Left lung (tissue), 14 donors: ENCODE data around the gene SRPX2. TPM values are rescaled to one million over a fixed set of nuclear protein-coding genes. Genes with fewer than 3 reads are reported as not detected.
A peak's percentile ranks its signal among the peaks of the same experiment; 100 is the strongest.

Experiments
- ATAC-seq: fragments of 200-7000 bp; cut with Tn5 transposase; one replicate; pipeline ENCODE4 v1.9.1; 2020; ENCODE audit warnings: moderate library complexity
- DNase-seq, 4 donors: peaks; one replicate each; pipeline ENCODE4 v3.0.0-alpha.2; 2013 to 2020
- H3K27ac ChIP-seq, 2 donors: fragments of 200-600 bp; sonication (generic) in 1 of 2; one replicate each; pipeline versions ENCODE4 v1.5.0 to v1.8.0; 2020 to 2021
- H3K27me3 ChIP-seq, 2 donors: fragments of 200-600 bp; sonication (generic) in 1 of 2; one replicate each; pipeline versions ENCODE4 v1.5.0 to v1.8.0; 2020 to 2021
- H3K36me3 ChIP-seq, 2 donors: fragments of 200-600 bp; sonication (generic) in 1 of 2; one replicate each; pipeline versions ENCODE4 v1.5.0 to v1.8.0; 2020 to 2021
- H3K4me1 ChIP-seq, 2 donors: fragments of 200-600 bp; one replicate each; pipeline ENCODE4 v1.8.0; 2021
- H3K4me3 ChIP-seq, 2 donors: fragments of 200-600 bp; sonication (generic) in 1 of 2; one replicate each; pipeline versions ENCODE4 v1.5.0 to v1.8.0; 2020 to 2021; ENCODE audit warnings: mild to moderate bottlenecking in 1 of 2
- H3K9me3 ChIP-seq, 2 donors: fragments of 200-600 bp; sonication (generic) in 1 of 2; one replicate each; pipeline versions ENCODE4 v1.5.0 to v1.8.0; 2020 to 2021
- CTCF ChIP-seq, 2 donors: fragments of 200-600 bp; sonication (generic) in 1 of 2; IDR thresholded peaks; one replicate each; pipeline versions ENCODE4 v1.5.0 to v1.8.0; 2021; ENCODE audit warnings: antibody characterized with exemption in 2 of 2
- intact Hi-C, 2 donors: fragments of 100-400 bp; cut with DNase I; formaldehyde crosslinking; loops; one replicate each; pipeline versions ENCODE4 v1.11.2 to v1.14.2; 2022
- long read RNA-seq, 12 donors: library from polyadenylated mRNA in 2 of 12; unstranded in 2 of 12; transcript quantifications; one replicate each; pipeline ENCODE4 v2.0.0 and lab custom pipeline, GENCODE V29; 2019 to 2026
- polyA plus RNA-seq, 6 donors: library from polyadenylated mRNA; unstranded; fragments of 120-200 nt; gene quantifications; one replicate each; pipeline ENCODE4 v1.2.1, GENCODE V29; 2013; ENCODE audit not compliant: insufficient read length in 6 of 6
- total RNA-seq, 2 donors: library from RNA; stranded (reverse); fragmentation: NEBNext Ultra II Directional; extraction: Animal tissue kit (Norgen Biotek cat#: 25700); gene quantifications; one replicate each; pipeline ENCODE4 v1.2.1, GENCODE V29; 2021
- donor health status: DM: no; HTN: yes; CAD: no.
- donor health status: DM: no; HTN: no; CAD: no.

The SRPX2 gene
- total RNA-seq: 10 to 100 TPM; 25.1 to 25.9 TPM
- 10 to 100 TPM; 28.8 to 39.0 (median 34.8) TPM for polyA plus RNA-seq
- long read RNA-seq, donor 1, full-length matches to known transcripts: 6 of 16 reads
- long read RNA-seq, donor 1, partial matches to known transcripts: 10 of 16 reads
- long read RNA-seq, donor 1, other reads (novel, unspliced or antisense): 0 of 16 reads
- long read RNA-seq, donor 2, full-length matches to known transcripts: 8 of 8 reads
- long read RNA-seq, donor 2, partial matches to known transcripts: 0 of 8 reads
- long read RNA-seq, donor 2, other reads (novel, unspliced or antisense): 0 of 8 reads
- long read RNA-seq, donor 3, full-length matches to known transcripts: 4 of 4 reads
- long read RNA-seq, donor 3, partial matches to known transcripts: 0 of 4 reads
- long read RNA-seq, donor 3, other reads (novel, unspliced or antisense): 0 of 4 reads
- long read RNA-seq, donor 4, full-length matches to known transcripts: 8 of 12 reads
- long read RNA-seq, donor 4, partial matches to known transcripts: 2 of 12 reads
- long read RNA-seq, donor 4, other reads (novel, unspliced or antisense): 2 of 12 reads
- long read RNA-seq, donor 5, full-length matches to known transcripts: 6 of 6 reads
- long read RNA-seq, donor 5, partial matches to known transcripts: 0 of 6 reads
- long read RNA-seq, donor 5, other reads (novel, unspliced or antisense): 0 of 6 reads
- long read RNA-seq, donor 6, full-length matches to known transcripts: 8 of 8 reads
- long read RNA-seq, donor 6, partial matches to known transcripts: 0 of 8 reads
- long read RNA-seq, donor 6, other reads (novel, unspliced or antisense): 0 of 8 reads
- long read RNA-seq, donor 7, full-length matches to known transcripts: 3 of 3 reads
- long read RNA-seq, donor 7, partial matches to known transcripts: 0 of 3 reads
- long read RNA-seq, donor 7, other reads (novel, unspliced or antisense): 0 of 3 reads
- long read RNA-seq, donor 8, full-length matches to known transcripts: 6 of 6 reads
- long read RNA-seq, donor 8, partial matches to known transcripts: 0 of 6 reads
- long read RNA-seq, donor 8, other reads (novel, unspliced or antisense): 0 of 6 reads
- long read RNA-seq, donor 9: 0 reads
- long read RNA-seq, donor 10, full-length matches to known transcripts: 8 of 12 reads
- long read RNA-seq, donor 10, partial matches to known transcripts: 4 of 12 reads
- long read RNA-seq, donor 10, other reads (novel, unspliced or antisense): 0 of 12 reads
- long read RNA-seq, donor 11: 0 reads
- long read RNA-seq, donor 12, full-length matches to known transcripts: 9 of 9 reads
- long read RNA-seq, donor 12, partial matches to known transcripts: 0 of 9 reads
- long read RNA-seq, donor 12, other reads (novel, unspliced or antisense): 0 of 9 reads

GRCh38 chrX:100643956-100644860, at the start of gene SRPX2:
Gene SRPX2, plus strand, starts transcription at chrX:100644199. Its CDS starts 2,124 bp downstream, at chrX:100646323.
- no peak for TF ChIP-seq CTCF (IDR thresholded peaks at IDR 0.05)
- H3K27me3 ChIP-seq: no peaks in the 10 kb centered on the region
- peak within 1 kb of the TSS; percentile 7 to 17 for H3K4me3 ChIP-seq
- no peaks in the 10 kb centered on the region for H3K36me3 ChIP-seq
- intact Hi-C loops: no loop called here
- H3K9me3 ChIP-seq: no peaks in the 10 kb centered on the region
- DNase-seq: peak in 1 of 4 donors; percentile 39
- peak within 1 kb of the TSS; percentile 18 to 61 for H3K27ac ChIP-seq
- ATAC-seq: peak; percentile 90
- no peaks in the 10 kb centered on the region for H3K4me1 ChIP-seq

DNA sequence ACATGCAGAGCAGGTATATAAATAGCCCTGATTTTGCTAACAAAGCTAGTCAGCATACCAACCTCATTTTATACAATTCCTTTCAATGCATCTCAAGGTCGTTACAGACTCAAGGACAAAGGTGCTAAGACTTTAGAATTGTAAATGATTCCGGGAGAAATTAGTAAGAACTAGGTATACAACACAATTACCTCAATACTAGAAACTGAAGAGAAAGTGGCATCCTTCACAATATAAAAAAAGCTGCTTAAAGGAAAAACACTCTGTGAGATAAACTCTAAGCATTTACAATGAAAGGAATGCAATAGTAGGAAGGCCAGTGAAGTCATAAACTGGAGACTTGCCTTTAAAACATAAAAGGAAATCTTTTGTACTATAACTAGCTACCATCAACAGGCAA, 47.4 kb upstream of the SRPX2 start:
- Histone ChIP-seq H3K4me1 (no peaks in the 10 kb centered on the region), H3K4me3 (no peak overlapping the region), H3K36me3 (no peaks in the 10 kb centered on the region), H3K9me3 (no peaks in the 10 kb centered on the region), H3K27me3 (peaks cover 0 to 3% of the 10 kb centered on the region in 2 donors), H3K27ac (no peak overlapping the region)
- intact Hi-C loops: no loop called here
- ATAC-seq: no peak
- DNase-seq: no peak
- no peak for TF ChIP-seq CTCF (IDR thresholded peaks at IDR 0.05)

DNA sequence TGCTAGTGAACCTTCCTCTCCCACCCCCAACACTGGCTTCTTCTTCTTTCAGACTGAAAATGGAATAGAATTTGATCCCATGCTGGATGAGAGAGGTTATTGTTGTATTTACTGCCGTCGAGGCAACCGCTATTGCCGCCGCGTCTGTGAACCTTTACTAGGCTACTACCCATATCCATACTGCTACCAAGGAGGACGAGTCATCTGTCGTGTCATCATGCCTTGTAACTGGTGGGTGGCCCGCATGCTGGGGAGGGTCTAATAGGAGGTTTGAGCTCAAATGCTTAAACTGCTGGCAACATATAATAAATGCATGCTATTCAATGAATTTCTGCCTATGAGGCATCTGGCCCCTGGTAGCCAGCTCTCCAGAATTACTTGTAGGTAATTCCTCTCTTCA, 44.5 kb upstream of the SRPX2 start:
- Histone ChIP-seq H3K27ac (no peak overlapping the region), H3K36me3 (no peaks in the 10 kb centered on the region), H3K27me3 (no peaks in the 10 kb centered on the region), H3K9me3 (no peaks in the 10 kb centered on the region), H3K4me1 (no peaks in the 10 kb centered on the region), H3K4me3 (no peak overlapping the region)
- TF ChIP-seq CTCF (IDR thresholded peaks at IDR 0.05): no peak
- ATAC-seq (no peak), DNase-seq (peak in 1 of 4 donors; percentile 13)
- intact Hi-C loops: no loop called here

- no peaks in the 10 kb centered on the region for H3K4me1 ChIP-seq
- ATAC-seq (no peak), DNase-seq (no peak)
- H3K36me3 ChIP-seq: no peaks in the 10 kb centered on the region
- intact Hi-C loops: no loop called here
- peaks cover 0 to 6% of the 10 kb centered on the region in 2 donors for H3K27me3 ChIP-seq
- no peak overlapping the region for H3K4me3 ChIP-seq
- TF ChIP-seq CTCF (IDR thresholded peaks at IDR 0.05): no peak
- H3K9me3 ChIP-seq: no peaks in the 10 kb centered on the region
- no peak overlapping the region for H3K27ac ChIP-seq
These were observed 43.7 kb upstream of the SRPX2 start for GRCh38 chrX:100600340-100600739.
